ENCODE measurements around the gene KRT5. TPM values are rescaled to one million over a fixed set of nuclear protein-coding genes. Genes with fewer than 3 reads are reported as not detected.

The KRT5 gene
- total and polyA plus RNA-seq, 2 donors (not counting 1 experiment from before 2014, with no cell fraction given) = 0.82 TPM; not detected in 1

DNA sequence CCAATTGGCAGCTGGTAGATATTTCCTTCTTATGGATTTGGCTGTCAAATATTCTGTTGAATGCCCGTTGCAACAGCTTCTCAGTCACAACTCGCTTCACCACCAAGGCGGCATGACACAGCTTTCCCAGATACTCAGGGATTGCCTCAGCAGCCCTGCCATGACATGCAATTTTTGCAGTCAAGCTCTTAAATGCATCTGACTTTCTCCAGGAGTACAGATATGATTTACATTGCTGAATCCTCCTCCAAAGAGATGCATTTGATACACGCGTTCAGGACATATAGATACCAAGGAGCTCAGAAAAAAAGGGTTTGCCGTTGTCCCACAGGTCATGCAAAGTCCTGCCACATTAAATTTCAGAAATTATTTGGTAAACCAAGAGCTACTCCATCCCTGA lies 6.5 kb downstream of the KRT5 start:
- Histone ChIP-seq H3K4me3 (replicated peaks in 1 of 4; ENCODE audit: control extremely low read depth in 1 of 4, insufficient read depth in 1 of 4, low read depth in 3 of 4, low read length in 4 of 4) (no peak overlapping the region), H3K9me3 (ENCODE audit: control insufficient read depth, insufficient read depth, low read depth, low read length) (no peaks in the 10 kb centered on the region), H3K27me3 (ENCODE audit: control insufficient read depth, insufficient read depth, low read length) (no peaks in the 10 kb centered on the region), H3K4me2 (ENCODE audit: extremely low read depth, insufficient read depth, low read length) (no peak overlapping the region), H3K4me1 (ENCODE audit: control insufficient read depth, extremely low read depth, insufficient read depth, low read length) (no peaks in the 10 kb centered on the region), H3K9ac (ENCODE audit: insufficient read depth, low read length) (no peak overlapping the region), H2AFZ (ENCODE audit: low read length) (no peak overlapping the region), H3K36me3 (ENCODE audit: control insufficient read depth, insufficient read depth, low read length) (no peaks in the 10 kb centered on the region), H3K79me2 (ENCODE audit: control insufficient read depth, insufficient read depth, low read length) (no peaks in the 10 kb centered on the region), H4K20me1 (ENCODE audit: control insufficient read depth, extremely low read depth, insufficient read depth, low read length) (no peaks in the 10 kb centered on the region), H3K27ac (ENCODE audit: insufficient read depth, low read length) (no peak overlapping the region)
- no peak for DNase-seq (ENCODE audit: low read depth in 2 of 2)
- TF ChIP-seq EZH2 (IDR thresholded peaks at IDR 0.05; ENCODE audit: low read length, missing control alignments) = no peak
- TF ChIP-seq, protein P1, sequence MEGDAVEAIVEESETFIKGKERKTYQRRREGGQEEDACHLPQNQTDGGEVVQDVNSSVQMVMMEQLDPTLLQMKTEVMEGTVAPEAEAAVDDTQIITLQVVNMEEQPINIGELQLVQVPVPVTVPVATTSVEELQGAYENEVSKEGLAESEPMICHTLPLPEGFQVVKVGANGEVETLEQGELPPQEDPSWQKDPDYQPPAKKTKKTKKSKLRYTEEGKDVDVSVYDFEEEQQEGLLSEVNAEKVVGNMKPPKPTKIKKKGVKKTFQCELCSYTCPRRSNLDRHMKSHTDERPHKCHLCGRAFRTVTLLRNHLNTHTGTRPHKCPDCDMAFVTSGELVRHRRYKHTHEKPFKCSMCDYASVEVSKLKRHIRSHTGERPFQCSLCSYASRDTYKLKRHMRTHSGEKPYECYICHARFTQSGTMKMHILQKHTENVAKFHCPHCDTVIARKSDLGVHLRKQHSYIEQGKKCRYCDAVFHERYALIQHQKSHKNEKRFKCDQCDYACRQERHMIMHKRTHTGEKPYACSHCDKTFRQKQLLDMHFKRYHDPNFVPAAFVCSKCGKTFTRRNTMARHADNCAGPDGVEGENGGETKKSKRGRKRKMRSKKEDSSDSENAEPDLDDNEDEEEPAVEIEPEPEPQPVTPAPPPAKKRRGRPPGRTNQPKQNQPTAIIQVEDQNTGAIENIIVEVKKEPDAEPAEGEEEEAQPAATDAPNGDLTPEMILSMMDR (conservative IDR thresholded peaks at IDR 0.05 in 1 of 2, IDR thresholded peaks at IDR 0.05 in 1 of 2; ENCODE audit: low read depth in 1 of 2, low read length in 2 of 2) = no peak

DNA sequence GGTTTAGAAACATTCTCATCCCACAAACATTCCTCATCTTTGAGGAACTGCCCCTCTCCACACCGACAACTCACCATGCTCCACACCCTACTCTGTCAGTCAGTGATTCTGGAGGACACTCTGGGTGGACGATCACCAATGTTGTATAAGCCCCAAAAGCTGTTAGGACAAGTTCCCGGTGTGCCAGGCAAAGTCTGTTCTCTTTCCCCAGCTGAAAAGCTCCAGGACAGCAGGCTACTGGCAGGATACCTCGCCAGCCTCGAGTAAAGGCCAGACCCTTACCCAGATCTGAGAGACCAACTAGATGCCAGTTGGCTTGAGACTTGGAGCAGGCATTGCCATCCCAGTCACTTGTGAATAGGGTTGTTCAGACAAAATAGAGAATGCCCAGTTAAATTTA lies 12.0 kb downstream of the KRT5 start:
- Histone ChIP-seq H3K4me1 (ENCODE audit: control insufficient read depth, extremely low read depth, insufficient read depth, low read length) (no peaks in the 10 kb centered on the region), H2AFZ (ENCODE audit: low read length) (no peak overlapping the region), H3K27me3 (ENCODE audit: control insufficient read depth, insufficient read depth, low read length) (no peaks in the 10 kb centered on the region), H3K9ac (ENCODE audit: insufficient read depth, low read length) (no peak overlapping the region), H3K79me2 (ENCODE audit: control insufficient read depth, insufficient read depth, low read length) (no peaks in the 10 kb centered on the region), H3K4me2 (ENCODE audit: extremely low read depth, insufficient read depth, low read length) (no peak overlapping the region), H3K27ac (ENCODE audit: insufficient read depth, low read length) (no peak overlapping the region), H3K36me3 (ENCODE audit: control insufficient read depth, insufficient read depth, low read length) (no peaks in the 10 kb centered on the region), H4K20me1 (ENCODE audit: control insufficient read depth, extremely low read depth, insufficient read depth, low read length) (no peaks in the 10 kb centered on the region), H3K9me3 (ENCODE audit: control insufficient read depth, insufficient read depth, low read depth, low read length) (no peaks in the 10 kb centered on the region), H3K4me3 (replicated peaks in 1 of 4; ENCODE audit: control extremely low read depth in 1 of 4, insufficient read depth in 1 of 4, low read depth in 3 of 4, low read length in 4 of 4) (no peak overlapping the region)
- peak in 1 of 2 donors; percentile 16 for DNase-seq (ENCODE audit: low read depth in 2 of 2)
- TF ChIP-seq, protein P1 (conservative IDR thresholded peaks at IDR 0.05 in 1 of 2, IDR thresholded peaks at IDR 0.05 in 1 of 2; ENCODE audit: low read depth in 1 of 2, low read length in 2 of 2) = no peak
- no peak for TF ChIP-seq EZH2 (IDR thresholded peaks at IDR 0.05; ENCODE audit: low read length, missing control alignments)

DNA sequence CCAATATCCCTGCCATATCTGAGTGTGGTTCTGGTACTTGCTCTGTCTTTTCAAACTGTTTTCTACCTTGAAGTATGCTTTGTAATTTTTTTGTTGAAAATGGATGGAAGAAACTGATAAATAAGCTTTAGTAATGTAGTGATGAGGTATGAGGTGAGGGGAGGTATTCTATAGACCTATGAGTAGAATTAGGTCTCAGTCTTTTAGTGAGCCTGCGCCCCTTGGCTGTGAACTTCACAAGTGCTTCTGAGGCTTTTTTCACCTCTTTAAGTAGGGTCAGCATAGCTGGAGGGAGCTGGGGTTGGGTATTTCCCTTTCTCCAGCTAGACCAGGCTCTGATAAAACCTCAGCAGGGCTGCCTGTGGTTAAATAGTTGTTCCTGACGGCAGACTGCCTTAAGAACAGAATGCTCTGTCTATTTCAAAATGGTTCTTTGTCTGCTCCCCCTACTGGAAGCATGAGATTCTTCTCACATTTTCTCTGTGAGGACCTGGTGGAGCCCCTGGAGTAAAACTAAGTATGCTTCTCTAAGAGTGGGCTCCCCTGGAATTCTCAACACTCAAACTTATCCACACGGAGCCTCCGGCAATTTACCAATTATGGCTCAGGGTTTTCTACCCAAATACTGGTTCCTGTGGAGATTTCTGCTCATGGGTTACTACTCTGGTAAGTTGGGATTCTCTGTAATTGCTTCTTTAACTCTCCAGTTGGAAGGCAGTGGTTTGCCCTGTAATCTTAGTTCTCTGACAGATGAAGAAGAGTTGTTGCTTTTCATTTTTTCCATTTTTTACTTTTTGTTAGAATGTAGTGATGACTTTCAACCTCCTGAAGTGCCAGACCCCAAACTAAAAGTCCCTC lies 13.1 kb downstream of the KRT5 start:
- no peak overlapping the region for H2AFZ ChIP-seq (ENCODE audit: low read length)
- H3K4me3 ChIP-seq (replicated peaks in 1 of 4; ENCODE audit: control extremely low read depth in 1 of 4, insufficient read depth in 1 of 4, low read depth in 3 of 4, low read length in 4 of 4) = no peak overlapping the region
- no peaks in the 10 kb centered on the region for H4K20me1 ChIP-seq (ENCODE audit: control insufficient read depth, extremely low read depth, insufficient read depth, low read length)
- no peaks in the 10 kb centered on the region for H3K4me1 ChIP-seq (ENCODE audit: control insufficient read depth, extremely low read depth, insufficient read depth, low read length)
- no peak overlapping the region for H3K27ac ChIP-seq (ENCODE audit: insufficient read depth, low read length)
- H3K4me2 ChIP-seq (ENCODE audit: extremely low read depth, insufficient read depth, low read length) = no peak overlapping the region
- TF ChIP-seq, protein P1 (conservative IDR thresholded peaks at IDR 0.05 in 1 of 2, IDR thresholded peaks at IDR 0.05 in 1 of 2; ENCODE audit: low read depth in 1 of 2, low read length in 2 of 2) = peak; percentile 59 to 69
- TF ChIP-seq EZH2 (IDR thresholded peaks at IDR 0.05; ENCODE audit: low read length, missing control alignments) = no peak
- H3K79me2 ChIP-seq (ENCODE audit: control insufficient read depth, insufficient read depth, low read length) = no peaks in the 10 kb centered on the region
- H3K36me3 ChIP-seq (ENCODE audit: control insufficient read depth, insufficient read depth, low read length) = no peaks in the 10 kb centered on the region
- peak; percentile 66 to 89 for DNase-seq (ENCODE audit: low read depth in 2 of 2)
- H3K9ac ChIP-seq (ENCODE audit: insufficient read depth, low read length) = no peak overlapping the region
- no peaks in the 10 kb centered on the region for H3K9me3 ChIP-seq (ENCODE audit: control insufficient read depth, insufficient read depth, low read depth, low read length)
- H3K27me3 ChIP-seq (ENCODE audit: control insufficient read depth, insufficient read depth, low read length) = no peaks in the 10 kb centered on the region
